Prostate gland (tissue), 2 donors: ENCODE data around the gene PPIH. TPM values are rescaled to one million over a fixed set of nuclear protein-coding genes. Genes with fewer than 3 reads are reported as not detected.
"Not testable (repeated sequence)": the region's sequence is repeated elsewhere in the genome, so short reads cannot be mapped to it uniquely, and the experiment has no call there.

Experiments used
- DNase-seq: peaks from one replicate; pipeline ENCODE4 v3.0.0-alpha.2; 2019; ENCODE audit warnings: low spot score
- H3K27ac ChIP-seq, 2 donors: fragments of 200-600 bp; sonication (generic); 2 replicates each; pipeline ENCODE4 v1.5.1; 2017 to 2019
- H3K27me3 ChIP-seq: fragments of 200-600 bp; sonication (generic); replicated peaks from 2 replicates; pipeline ENCODE4 v1.5.1; 2019; ENCODE audit not compliant: insufficient read depth
- H3K36me3 ChIP-seq, 2 donors: fragments of 200-600 bp; sonication (generic); 1 replicate in 1 of 2; 2 replicates in 1 of 2; pipeline versions ENCODE4 v1.5.1 to v1.8.1; 2017 to 2019
- H3K4me1 ChIP-seq: fragments of 200-600 bp; sonication (generic); replicated peaks from 2 replicates; pipeline ENCODE4 v1.5.1; 2019
- H3K4me3 ChIP-seq, 2 donors: fragments of 200-600 bp; sonication (generic); 2 replicates each; pipeline ENCODE4 v1.5.1; 2017 to 2019
- H3K9me3 ChIP-seq: fragments of 200-600 bp; sonication (generic); 2 replicates; pipeline ENCODE4 v1.5.1; 2017
- CTCF ChIP-seq, 4 experiments: fragments of 200-600 bp in 2 of 4; fragments of 450-650 bp in 2 of 4; sonication (generic) in 2 of 4; IDR thresholded peaks; 1 replicate in 3 of 4; 2 replicates in 1 of 4; pipeline ENCODE4 v1.5.1; 2016 to 2019; ENCODE audit warnings: antibody characterized with exemption in 4 of 4, mild to moderate bottlenecking in 2 of 4, moderate library complexity in 2 of 4
- POLR2A ChIP-seq: fragments of 450-650 bp; IDR thresholded peaks from one replicate; pipeline ENCODE4 v1.6.1; 2016; ENCODE audit warnings: antibody characterized with exemption, mild to moderate bottlenecking
- POLR2AphosphoS5 ChIP-seq: sonication (generic); formaldehyde crosslinking; IDR thresholded peaks from one replicate; pipeline ENCODE4 v1.6.1; 2017; ENCODE audit warnings: antibody characterized with exemption
- WGBS: methylation state at CpG from one replicate; pipeline ENCODE4 v1.1.5; 2018; 5-methylcytosine and 5-hydroxymethylcytosine counted together
- intact Hi-C: fragments of 100-400 bp; cut with DNase I; formaldehyde crosslinking; loops from one replicate; pipeline ENCODE4 v1.14.2; 2022
- total RNA-seq, 2 donors: library from RNA; depleted of rRNA; stranded (reverse); fragments of >200 nt; gene quantifications; one replicate each; pipeline ENCODE4 v1.1.0, GENCODE V29; 2016

PPIH gene
- total RNA-seq, result 10 to 100 TPM; 31.9 to 39.4 TPM

- under 1% methylated on average over 53 of the region's 53 CpGs for WGBS
Measured at GRCh38 chr1:42657981-42658876, at the start of gene PPIH. Gene PPIH, plus strand, starts transcription at chr1:42658423. Its CDS starts 24 bp downstream, at chr1:42658447.

GRCh38 chr1:42613803-42614131, 44.5 kb upstream of the PPIH start:
- no peaks in the 10 kb centered on the region for H3K9me3 ChIP-seq
- no peaks in the 10 kb centered on the region for H3K36me3 ChIP-seq
- whole genome bisulfite sequencing, result 93% methylated on average over 4 of the region's 4 CpGs
- H3K4me3 ChIP-seq, result no peak overlapping the region
- TF ChIP-seq POLR2A (no peak), POLR2AphosphoS5 (no peak), CTCF (IDR thresholded peaks at IDR 0.05) (no peak)
- intact Hi-C loops, result no loop called here
- no peak for DNase-seq
- H3K4me1 ChIP-seq, result no peaks in the 10 kb centered on the region
- H3K27ac ChIP-seq, result no peak overlapping the region
- H3K27me3 ChIP-seq, result no peaks in the 10 kb centered on the region

More at GRCh38 chr1:42657981-42658876, at the start of gene PPIH:
- intact Hi-C loops, result loop anchor here (2.0 kb wide), 1 partner anchor 25 kb away; the partner anchor contains the start of gene YBX1
- H3K36me3 ChIP-seq, result no peaks in the 10 kb centered on the region
- TF ChIP-seq POLR2AphosphoS5 (peak; percentile 96), POLR2A (peak; percentile 34), CTCF (IDR thresholded peaks at IDR 0.05) (peak in 2 of 4 experiments; percentile 40 to 61)
- peaks cover 9% of the 10 kb centered on the region for H3K4me1 ChIP-seq
- H3K9me3 ChIP-seq, result no peaks in the 10 kb centered on the region
- H3K27me3 ChIP-seq, result no peaks in the 10 kb centered on the region
- peak within 1 kb of the TSS; percentile 78 to 85 for H3K27ac ChIP-seq
- peak within 1 kb of the TSS; percentile 63 to 67 for H3K4me3 ChIP-seq
- DNase-seq, result peak; percentile 92

- intact Hi-C loops, result no loop called here
- DNase-seq, result no peak
- no peaks in the 10 kb centered on the region for H3K27me3 ChIP-seq
- TF ChIP-seq POLR2AphosphoS5, result no peak
- WGBS, result 40% methylated on average over 2 of the region's 2 CpGs
- H3K4me3 ChIP-seq, result no peak overlapping the region
- H3K27ac ChIP-seq, result no peak overlapping the region
- no peaks in the 10 kb centered on the region for H3K4me1 ChIP-seq
- H3K9me3 ChIP-seq, result no peaks in the 10 kb centered on the region
- H3K36me3 ChIP-seq, result no peaks in the 10 kb centered on the region
Measured at GRCh38 chr1:42618866-42619265, 39.4 kb upstream of the PPIH start.

GRCh38 chr1:42620307-42620706, 37.9 kb upstream of the PPIH start:
- 37% methylated on average over 2 of the region's 2 CpGs for WGBS
- Histone ChIP-seq H3K27ac (no peak overlapping the region), H3K9me3 (no peaks in the 10 kb centered on the region), H3K4me1 (no peaks in the 10 kb centered on the region), H3K27me3 (no peaks in the 10 kb centered on the region), H3K4me3 (no peak overlapping the region), H3K36me3 (no peaks in the 10 kb centered on the region)
- intact Hi-C loops, result no loop called here
- DNase-seq, result no peak
- TF ChIP-seq POLR2A (no peak), CTCF (IDR thresholded peaks at IDR 0.05) (no peak), POLR2AphosphoS5 (no peak)

GRCh38 chr1:42621180-42621579, 37.0 kb upstream of the PPIH start:
- H3K27me3 ChIP-seq, H3K4me1 ChIP-seq, intact Hi-C loops, H3K4me3 ChIP-seq, H3K9me3 ChIP-seq, H3K36me3 ChIP-seq, DNase-seq, H3K27ac ChIP-seq: not testable (repeated sequence)
- 96% methylated on average over 4 of the region's 4 CpGs for WGBS

GRCh38 chr1:42627205-42627604, 31.0 kb upstream of the PPIH start:
- H3K4me1 ChIP-seq, intact Hi-C loops, H3K36me3 ChIP-seq, H3K27me3 ChIP-seq, H3K9me3 ChIP-seq, H3K27ac ChIP-seq, DNase-seq, H3K4me3 ChIP-seq: not testable (repeated sequence)
- 84% methylated on average over 3 of the region's 3 CpGs for WGBS
